GM12878 (cell line): Measurements from ENCODE around the gene PIEZO2. TPM values are rescaled to one million over a fixed set of nuclear protein-coding genes. Genes with fewer than 3 reads are reported as not detected.

Source experiments
- ATAC-seq: fragments of 200-7000 bp; cut with Tn5 transposase; 3 replicates; pipeline ENCODE4 v1.9.1; 2020; ENCODE audit warnings: mild to moderate bottlenecking, moderate library complexity
- BruUV-seq: library from RNA; stranded (reverse); fragments of 400-500 nt; replicated peaks from 2 replicates; lab custom pipeline; 2021; lab: Mats Ljungman, UMichigan
- CTCF ChIA-PET: fragments of 300-600 bp; sonication (Branson Sonifier 250); formaldehyde crosslinking; extraction: SDS; loops from one replicate; lab custom pipeline; 2021; ENCODE audit warnings: inconsistent platforms; lab: Yijun Ruan, JAX
- POLR2A ChIA-PET: fragments of 350-600 bp; formaldehyde crosslinking; extraction: SDS; loops from one replicate; lab custom pipeline; 2021; ENCODE audit warnings: inconsistent platforms; lab: Charles Lee
- RAD21 ChIA-PET: fragments of 300-600 bp; sonication (Branson Sonifier 250); formaldehyde crosslinking; loops from one replicate; lab custom pipeline; 2023; ENCODE audit warnings: antibody characterized with exemption; ENCODE audit not compliant: unreplicated experiment; lab: Charles Lee
- SMC1A ChIA-PET: fragments of 300-600 bp; sonication (Branson Sonifier 250); formaldehyde crosslinking; loops from one replicate; lab custom pipeline; 2023; ENCODE audit not compliant: unreplicated experiment, uncharacterized antibody; lab: Charles Lee
- DNase-seq: peaks from one replicate; pipeline ENCODE4 v3.0.0-alpha.2; 2011; ENCODE audit warnings: low read depth, low spot score
- FAIRE-seq: peaks from 3 replicates; lab custom pipeline; 2011; peaks lifted over from hg19 to GRCh38; lab: Jason Lieb, UNC
- H2AFZ ChIP-seq: 2 replicates; pipeline ENCODE4 v1.6.0; 2011; ENCODE audit warnings: low read depth, low read length, control low read depth; ENCODE audit not compliant: control insufficient read depth
- H3K27ac ChIP-seq: 2 replicates; pipeline ENCODE4 v1.5.1; 2011; ENCODE audit warnings: control low read depth; ENCODE audit not compliant: control insufficient read depth, insufficient read depth
- H3K27me3 ChIP-seq, 2 experiments: replicated peaks in 1 of 2; 2 replicates each; pipeline versions ENCODE4 v1.6.0 to v1.6.1; 2011; ENCODE audit warnings: low read length in 1 of 2; ENCODE audit not compliant: control insufficient read depth in 2 of 2, insufficient read depth in 2 of 2
- H3K36me3 ChIP-seq, 2 experiments: 2 replicates each; pipeline ENCODE4 v1.5.1; 2011; ENCODE audit warnings: low read length in 1 of 2; ENCODE audit not compliant: control insufficient read depth in 2 of 2, insufficient read depth in 2 of 2
- H3K4me1 ChIP-seq: 2 replicates; pipeline ENCODE4 v1.6.1; 2011; ENCODE audit warnings: mild to moderate bottlenecking, low read length, moderate library complexity, mixed read lengths; ENCODE audit not compliant: control insufficient read depth, insufficient read depth
- H3K4me2 ChIP-seq: 2 replicates; pipeline ENCODE4 v1.6.0; 2011; ENCODE audit warnings: control low read depth; ENCODE audit not compliant: control insufficient read depth, insufficient read depth
- H3K4me3 ChIP-seq: fragments of 200-600 bp; sonication (generic); 2 replicates; pipeline ENCODE4 v1.5.1; 2016
- H3K79me2 ChIP-seq: 2 replicates; pipeline ENCODE4 v1.6.0; 2011; ENCODE audit warnings: low read length; ENCODE audit not compliant: control insufficient read depth, insufficient read depth
- H3K9ac ChIP-seq: 2 replicates; pipeline ENCODE4 v1.8.0; 2011; ENCODE audit warnings: low read length, control low read depth, mixed read lengths; ENCODE audit not compliant: control insufficient read depth, insufficient read depth
- H3K9me3 ChIP-seq: replicated peaks from 3 replicates; pipeline ENCODE4 v1.5.1; 2011; ENCODE audit warnings: mild to moderate bottlenecking, low read length; ENCODE audit not compliant: control insufficient read depth, insufficient read depth
- H4K20me1 ChIP-seq: 2 replicates; pipeline ENCODE4 v1.6.0; 2011; ENCODE audit not compliant: control insufficient read depth, insufficient read depth
- NFXL1 ChIP-seq: fragments of 450-650 bp; IDR thresholded peaks from 2 replicates; pipeline ENCODE4 v1.6.1; 2017; ENCODE audit warnings: antibody characterized with exemption, mild to moderate bottlenecking, borderline replicate concordance
- RAD21 ChIP-seq: IDR thresholded peaks from 2 replicates; pipeline ENCODE4 v1.6.1; 2011; ENCODE audit warnings: mild to moderate bottlenecking, low read depth, low read length, moderate library complexity; ENCODE audit not compliant: insufficient read depth
- TBL1XR1 ChIP-seq: IDR thresholded peaks from 2 replicates; pipeline ENCODE4 v1.6.1; 2012; ENCODE audit warnings: low read depth, low read length, improper control_type of control experiment
- ZBTB40 ChIP-seq: fragments of 450-650 bp; IDR thresholded peaks from 2 replicates; pipeline ENCODE4 v1.6.1; 2016; ENCODE audit warnings: mild to moderate bottlenecking, moderate library complexity, borderline replicate concordance
- ZNF217 ChIP-seq: fragments of 450-650 bp; IDR thresholded peaks from 2 replicates; pipeline ENCODE4 v1.6.1; 2017; ENCODE audit warnings: antibody characterized with exemption, mild to moderate bottlenecking
- whole genome bisulfite sequencing: methylation state at CpG from one replicate; pipeline ENCODE4 v1.1.6; 2016; ENCODE audit warnings: low lambda C conversion rate; ENCODE audit not compliant: insufficient replicate concordance, insufficient coverage; ENCODE audit errors: missing lambda C conversion rate; 5-methylcytosine and 5-hydroxymethylcytosine counted together
- in situ Hi-C: fragments of 300-500 bp; cut with MboI; formaldehyde crosslinking; loops from 9 replicates; pipeline ENCODE4 v1.14.3; 2018; ENCODE audit warnings: mixed read lengths
- intact Hi-C: fragments of 100-400 bp; cut with micrococcal nuclease; formaldehyde crosslinking; loops from one replicate; pipeline ENCODE4 v1.14.2; 2022; ENCODE audit not compliant: unreplicated experiment
- polyA plus RNA-seq, 11 experiments: library from polyadenylated mRNA; depleted of rRNA in 4 of 11; unstranded in 6 of 11; stranded (reverse) in 5 of 11; fragments of >200 nt; fragmentation: Nextera tagmentation in 4 of 11; fragmentation: Illumina TruSeq in 1 of 11; extraction: Ambion mirVana in 4 of 11; extraction: Trizol in 1 of 11; gene quantifications; 1 replicate in 1 of 11; 2 replicates in 10 of 11; pipeline versions ENCODE4 v1.2.1 to v1.2.3, GENCODE V29; 2011 to 2016; ENCODE audit warnings: inconsistent platforms in 2 of 11, missing spikeins in 2 of 11, low read depth in 1 of 11
- total RNA-seq, 4 experiments: library from RNA; depleted of rRNA in 3 of 4; stranded (reverse); fragments of >200 nt in 3 of 4; fragmentation: Illumina TruSeq in 1 of 4; extraction: Trizol in 1 of 4; gene quantifications; 2 replicates each; pipeline versions ENCODE4 v1.2.1 to v1.2.3, GENCODE V29; 2013 to 2021
- TF ChIP-seq, protein P1 (sequence below), 3 experiments: IDR thresholded peaks in 2 of 3; conservative IDR thresholded peaks in 1 of 3; 2 replicates each; pipeline ENCODE4 v1.5.1; 2011; ENCODE audit warnings: low read depth in 3 of 3, low read length in 3 of 3, mild to moderate bottlenecking in 3 of 3, control low read depth in 2 of 3, moderate library complexity in 2 of 3, inconsistent platforms in 1 of 3, mixed read lengths in 1 of 3; ENCODE audit not compliant: control insufficient read depth in 2 of 3, insufficient read depth in 1 of 3; ENCODE audit errors: extremely low read depth in 1 of 3

Gene PIEZO2
- total and polyA plus RNA-seq, 10 of the 15 experiments (the other 5 are each of a cell fraction or from before 2014, with no cell fraction given) = 6.7 to 42.3 (median 27.4) TPM

GRCh38 chr18:10682368-10682714 is 467.0 kb downstream of the PIEZO2 start:
- peak; percentile 21; the same call in 1 of the 2 replicates for TF ChIP-seq RAD21
- TF ChIP-seq, protein P1, sequence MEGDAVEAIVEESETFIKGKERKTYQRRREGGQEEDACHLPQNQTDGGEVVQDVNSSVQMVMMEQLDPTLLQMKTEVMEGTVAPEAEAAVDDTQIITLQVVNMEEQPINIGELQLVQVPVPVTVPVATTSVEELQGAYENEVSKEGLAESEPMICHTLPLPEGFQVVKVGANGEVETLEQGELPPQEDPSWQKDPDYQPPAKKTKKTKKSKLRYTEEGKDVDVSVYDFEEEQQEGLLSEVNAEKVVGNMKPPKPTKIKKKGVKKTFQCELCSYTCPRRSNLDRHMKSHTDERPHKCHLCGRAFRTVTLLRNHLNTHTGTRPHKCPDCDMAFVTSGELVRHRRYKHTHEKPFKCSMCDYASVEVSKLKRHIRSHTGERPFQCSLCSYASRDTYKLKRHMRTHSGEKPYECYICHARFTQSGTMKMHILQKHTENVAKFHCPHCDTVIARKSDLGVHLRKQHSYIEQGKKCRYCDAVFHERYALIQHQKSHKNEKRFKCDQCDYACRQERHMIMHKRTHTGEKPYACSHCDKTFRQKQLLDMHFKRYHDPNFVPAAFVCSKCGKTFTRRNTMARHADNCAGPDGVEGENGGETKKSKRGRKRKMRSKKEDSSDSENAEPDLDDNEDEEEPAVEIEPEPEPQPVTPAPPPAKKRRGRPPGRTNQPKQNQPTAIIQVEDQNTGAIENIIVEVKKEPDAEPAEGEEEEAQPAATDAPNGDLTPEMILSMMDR (IDR thresholded peaks at IDR 0.05 in 2 of 3, conservative IDR thresholded peaks at IDR 0.05 in 1 of 3; ENCODE audit: control insufficient read depth in 2 of 3, extremely low read depth in 1 of 3, insufficient read depth in 1 of 3, low read depth in 3 of 3, low read length in 3 of 3) = 0 out of 6 replicates have a peak, but pooled peaks of 1 of the 3 experiments have one; percentile 11
- no peak for TF ChIP-seq TBL1XR1
- no peak for TF ChIP-seq ZNF217
- TF ChIP-seq ZBTB40 = no peak
- TF ChIP-seq NFXL1 = no peak
- H3K9ac ChIP-seq = no peak overlapping the region
- CTCF ChIA-PET = no interaction called here
- no TSS peak for BruUV-seq
- H3K36me3 ChIP-seq = peaks cover 0 to 3% of the 10 kb centered on the region in 2 experiments; a peak in 2 of 4 replicates
- RAD21 ChIA-PET = no interaction called here
- no peak for DNase-seq
- POLR2A ChIA-PET = no interaction called here
- no peaks in the 10 kb centered on the region for H3K79me2 ChIP-seq
- no peak overlapping the region for H3K27ac ChIP-seq
- no peak overlapping the region for H3K4me3 ChIP-seq
- in situ Hi-C loops (no loop called here), intact Hi-C loops (loop anchor here (10.0 kb wide), 1 partner anchor 118 kb away; no protein-coding TSS in a partner anchor)
- H3K9me3 ChIP-seq = no peaks in the 10 kb centered on the region; the same call in 2 of the 3 replicates
- ATAC-seq = no peak
- H4K20me1 ChIP-seq = no peaks in the 10 kb centered on the region
- SMC1A ChIA-PET = no interaction called here
- WGBS = 38% methylated on average over 7 of the region's 7 CpGs
- no peaks in the 10 kb centered on the region for H3K27me3 ChIP-seq
- H3K4me2 ChIP-seq = no peak overlapping the region
- no peak for FAIRE-seq
- H2AFZ ChIP-seq = no peak overlapping the region
- no peaks in the 10 kb centered on the region; the same call in 1 of the 2 replicates for H3K4me1 ChIP-seq
